Panc1 (cell line): Measurements from ENCODE around the gene CRKL.

ENCODE experiments used
- CTCF ChIP-seq: fragments of 450-650 bp; IDR thresholded peaks from 2 replicates; pipeline ENCODE4 v1.5.1; 2017; ENCODE audit warnings: mild to moderate bottlenecking
- POLR2AphosphoS5 ChIP-seq: IDR thresholded peaks from 2 replicates; pipeline ENCODE4 v1.6.1; 2012; ENCODE audit warnings: mild to moderate bottlenecking, low read depth, low read length, moderate library complexity
- REST ChIP-seq, 2 experiments: IDR thresholded peaks; 2 replicates each; pipeline ENCODE4 v1.6.1; 2011 to 2012; ENCODE audit warnings: low read depth in 2 of 2, control low read depth in 1 of 2, low read length in 1 of 2, mild to moderate bottlenecking in 1 of 2, moderate library complexity in 1 of 2; ENCODE audit not compliant: insufficient read depth in 1 of 2
- TCF7L2 ChIP-seq: IDR thresholded peaks from 2 replicates; pipeline ENCODE4 v1.6.1; 2011; ENCODE audit warnings: mild to moderate bottlenecking, low read depth, low read length, inconsistent platforms

GRCh38 chr22:20968281-20968977 is 51.2 kb downstream of the CRKL start:
- TF ChIP-seq CTCF (no peak), POLR2AphosphoS5 (no peak), TCF7L2 (no peak), REST (IDR thresholded peaks at IDR 0.05; ENCODE audit: insufficient read depth in 1 of 2, low read depth in 2 of 2, low read length in 1 of 2) (no peak)
